ENCODE results near the gene C1QBP.
"Not testable (repeated sequence)": the region's sequence is repeated elsewhere in the genome, so short reads cannot be mapped to it uniquely, and the experiment has no call there.

C1QBP gene

DNA sequence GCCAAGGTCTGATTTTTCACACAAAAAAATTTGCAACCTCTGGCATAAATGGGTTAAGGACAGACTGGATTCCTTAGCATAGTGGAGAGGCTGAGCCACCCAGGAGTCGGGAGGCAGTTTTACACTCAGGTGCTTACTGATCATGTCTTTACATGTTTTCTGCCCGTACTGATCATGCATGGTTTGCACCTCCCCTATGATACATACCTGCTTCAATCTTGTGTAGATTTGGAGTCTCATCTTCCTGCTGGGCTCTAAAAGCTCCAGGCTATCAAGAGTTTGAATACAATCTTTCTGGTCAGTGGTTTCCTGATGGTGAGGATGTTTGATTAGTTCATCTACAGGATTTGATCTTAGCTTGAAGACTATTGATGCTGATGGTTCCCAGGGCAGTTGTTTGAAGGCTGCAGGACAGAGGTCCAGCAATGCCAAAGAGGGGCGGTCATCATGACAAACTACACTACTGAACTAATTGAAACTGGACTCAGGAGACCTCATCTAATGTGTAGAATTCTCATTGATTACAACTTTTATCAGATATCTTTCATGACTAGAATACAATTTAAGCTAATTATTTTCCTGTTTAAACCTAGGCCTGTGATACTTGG, 6.9 kb downstream of the C1QBP start:
- no peak for DNase-seq

DNA sequence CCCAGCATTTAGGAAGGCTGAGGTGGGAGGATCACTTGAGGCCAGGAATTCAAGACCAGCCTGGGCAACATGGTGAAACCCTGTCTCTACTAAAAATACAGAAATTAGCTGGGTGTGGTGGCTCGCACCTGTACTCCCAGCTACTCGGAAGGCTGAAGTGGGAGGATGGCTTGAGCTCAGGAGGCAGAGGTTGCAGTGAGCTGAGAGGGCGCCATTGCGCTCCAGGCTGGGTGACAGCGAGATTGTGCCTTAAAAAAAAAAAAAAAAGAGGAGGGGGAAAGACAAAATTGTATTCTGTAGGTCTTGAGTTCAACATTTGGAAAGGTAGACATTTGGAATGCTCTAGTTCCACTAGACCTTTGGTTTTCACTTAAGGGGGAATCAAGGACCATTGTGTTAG, 7.7 kb downstream of the C1QBP start:
- not testable (repeated sequence) for DNase-seq

DNA sequence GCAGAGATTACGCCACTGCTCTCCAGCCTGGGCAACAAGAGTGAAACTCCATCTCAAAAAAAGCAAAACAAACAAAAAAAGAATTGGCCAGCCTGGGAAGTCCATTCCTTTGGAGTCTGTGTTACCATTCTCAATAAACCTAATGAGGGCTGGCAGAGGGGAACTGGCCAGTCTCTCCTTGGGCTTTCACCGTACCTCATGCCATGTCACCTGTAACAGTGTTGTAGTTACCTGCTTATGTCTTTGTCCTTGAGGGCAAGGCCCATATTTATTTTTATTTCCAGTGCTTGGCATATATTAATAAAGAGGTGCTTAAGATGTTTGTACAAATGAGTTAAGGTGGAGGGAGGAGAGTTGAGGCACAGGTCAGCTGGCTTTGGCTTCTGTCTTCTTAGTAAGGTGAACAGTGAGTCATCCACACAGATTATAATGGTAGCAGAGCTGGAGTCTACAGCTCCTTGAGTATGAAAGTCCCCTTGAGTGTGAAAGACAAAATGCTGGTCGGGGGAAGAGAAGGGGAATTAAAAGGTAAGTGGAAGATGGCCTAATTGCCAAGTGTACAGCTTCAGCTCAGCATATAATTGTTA, 8.4 kb downstream of the C1QBP start:
- DNase-seq = no peak

DNA sequence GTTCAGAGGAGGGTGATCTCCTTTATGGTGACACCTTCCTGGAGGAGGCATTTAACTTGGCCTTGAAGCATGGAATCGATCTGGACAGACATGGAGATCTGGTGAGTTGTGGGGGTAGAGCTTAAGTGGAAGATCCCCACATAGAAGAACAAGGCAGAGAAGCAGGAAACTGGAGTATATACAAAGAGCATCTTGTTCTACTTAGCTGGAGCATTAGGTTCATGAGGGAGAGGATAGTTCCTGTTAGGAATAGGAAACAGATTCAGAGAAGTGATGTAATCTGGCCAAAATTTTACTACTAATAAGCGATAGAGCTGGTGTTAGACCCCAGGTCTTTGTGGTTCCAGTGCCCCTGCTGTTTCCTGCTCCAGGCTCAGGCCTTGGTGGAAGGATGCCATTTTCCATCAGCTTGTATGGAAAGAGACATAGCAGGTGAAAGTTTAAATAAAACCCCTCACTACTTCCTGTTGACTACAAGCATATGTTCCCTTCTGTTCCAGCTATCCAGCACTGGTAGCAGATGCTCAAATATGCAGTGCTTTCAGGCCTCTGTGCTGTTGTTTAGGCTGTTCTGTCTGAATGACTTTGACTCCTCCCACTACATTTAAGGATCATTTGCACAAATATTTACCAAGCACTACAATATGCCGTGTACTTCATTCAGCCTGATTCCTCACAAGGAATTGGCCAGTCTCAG, 9.6 kb downstream of the C1QBP start:
- no peak for DNase-seq

DNA sequence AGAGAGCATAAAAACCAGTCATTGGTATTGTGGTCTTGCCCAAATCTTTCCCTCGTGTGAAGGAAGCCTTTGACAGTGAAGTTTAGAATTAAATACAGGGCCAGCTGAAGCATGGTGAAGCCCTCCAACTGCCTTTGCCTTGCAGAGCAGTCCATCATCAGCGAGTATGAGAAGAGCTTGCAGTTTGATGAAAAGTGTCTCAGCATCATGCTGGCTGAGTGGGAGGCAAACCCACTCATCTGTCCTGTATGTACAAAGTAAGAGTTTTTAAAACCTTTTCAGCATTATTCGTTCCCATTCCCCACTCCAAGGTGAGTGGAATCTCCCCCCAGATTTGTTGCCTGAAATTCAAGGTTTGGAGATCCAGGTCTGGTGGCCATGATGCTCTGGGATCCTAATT, 13.1 kb downstream of the C1QBP start:
- DNase-seq = no peak

DNA sequence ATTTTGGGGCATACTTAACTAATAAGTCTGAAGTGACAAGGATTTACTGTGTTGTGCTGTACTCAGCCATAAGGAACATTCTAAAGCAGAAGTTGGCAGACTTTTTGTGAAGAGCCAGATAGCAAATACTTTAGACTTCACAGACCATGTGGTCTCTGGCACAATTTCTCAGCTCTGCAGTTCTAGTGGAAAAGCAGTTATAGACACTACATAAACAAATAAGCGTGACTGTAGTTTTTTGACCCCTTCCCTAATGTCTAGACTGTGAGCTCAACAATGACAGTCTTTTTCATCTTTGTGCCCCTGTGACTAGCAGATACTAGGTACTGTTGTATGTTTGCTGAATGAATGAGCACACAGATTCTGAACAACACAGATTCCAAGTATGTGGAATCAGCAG, 14.0 kb downstream of the C1QBP start:
- DNase-seq = no peak

DNA sequence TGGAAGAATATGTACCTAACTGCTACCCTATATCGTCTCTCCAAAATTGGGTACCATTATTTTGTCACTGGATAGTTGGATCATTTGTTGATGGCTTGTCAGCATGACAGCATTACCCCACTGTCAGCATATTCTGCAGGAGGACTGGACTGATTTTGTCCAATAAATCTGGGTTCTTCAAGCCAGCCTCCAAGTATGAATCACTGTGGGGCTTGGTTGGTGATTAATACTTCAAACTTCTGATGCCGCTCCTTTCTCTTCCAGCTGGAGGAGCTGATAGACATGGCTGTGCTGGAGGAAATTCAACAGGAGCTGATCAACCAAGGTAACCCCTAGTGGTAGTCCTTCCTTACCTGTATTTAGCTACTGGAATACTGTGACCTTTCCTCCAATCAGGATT, 16.4 kb downstream of the C1QBP start:
- DNase-seq = no peak

DNA sequence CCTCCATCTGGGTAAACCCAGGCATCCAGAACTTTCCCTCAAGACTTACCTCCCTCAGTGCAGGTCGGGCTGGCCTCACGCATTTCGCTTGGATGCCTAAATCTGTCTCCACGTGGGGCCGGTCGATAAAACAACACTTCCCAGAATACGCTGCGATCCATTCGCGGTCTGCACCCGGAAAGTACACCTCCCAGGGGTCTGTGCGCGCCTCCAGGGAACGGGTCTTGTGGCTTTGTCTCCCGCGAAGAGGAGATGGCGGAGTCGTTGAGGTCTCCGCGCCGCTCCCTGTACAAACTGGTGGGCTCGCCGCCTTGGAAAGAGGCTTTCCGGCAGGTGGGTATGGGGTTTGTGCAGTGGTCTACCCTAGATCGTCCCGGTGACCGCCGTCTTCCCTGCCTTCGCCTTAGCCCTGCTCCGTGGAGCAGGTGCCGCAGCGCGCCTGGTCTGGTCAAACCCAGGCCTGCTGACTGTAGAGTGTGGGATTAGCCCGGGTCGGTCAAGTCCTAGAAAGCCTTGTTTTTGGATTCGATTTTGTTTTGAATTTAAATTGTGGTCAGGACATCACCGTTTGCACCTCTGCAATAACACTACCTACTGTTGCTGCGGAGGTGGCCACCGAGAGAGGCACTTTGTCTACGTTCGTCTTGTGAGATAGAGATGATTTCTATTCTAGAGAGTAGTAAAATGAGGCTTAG, 18.8 kb downstream of the C1QBP start, which contains the start of gene RPAIN:
Gene RPAIN, plus strand, starts transcription at position 224 of the 695 bp plus-strand sequence. Its CDS starts 29 bp downstream, at position 253.
- DNase-seq = peak; percentile 90

DNA sequence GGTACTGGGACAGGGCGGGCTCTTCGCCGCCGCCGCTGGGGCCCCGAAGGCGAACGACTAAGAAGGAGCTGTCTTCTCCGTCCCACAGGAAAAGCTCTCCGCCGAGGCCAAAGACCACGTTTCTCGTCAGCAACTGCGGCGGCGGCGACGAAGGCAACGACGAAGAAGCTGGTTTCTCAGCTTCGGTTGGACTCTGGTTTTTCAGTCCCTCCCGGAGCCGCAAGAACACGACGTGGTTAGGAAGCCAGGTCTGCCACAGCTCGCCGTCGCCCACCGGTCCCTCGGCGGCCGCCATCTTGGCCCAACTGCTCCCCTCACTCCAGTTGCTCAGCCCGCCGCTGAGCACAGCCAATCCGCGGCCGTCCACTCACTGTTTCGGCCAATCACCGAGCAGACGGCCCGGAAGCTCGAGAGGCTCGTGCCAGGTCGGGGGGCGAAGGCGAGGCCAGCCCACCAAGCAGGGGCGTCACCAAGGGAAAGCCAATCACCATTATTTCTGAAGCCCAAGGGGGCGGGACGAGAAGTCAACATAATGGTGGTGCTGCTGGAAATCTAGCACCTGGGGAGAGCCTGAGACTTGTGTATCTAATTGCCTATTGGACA, 19.5 kb downstream of the C1QBP start, which contains the start of gene NUP88:
Gene NUP88, minus strand, starts transcription at position 307 of the 603 bp plus-strand sequence. Its CDS starts 12 bp downstream, at position 295.
- peak; percentile 98 for DNase-seq

DNA sequence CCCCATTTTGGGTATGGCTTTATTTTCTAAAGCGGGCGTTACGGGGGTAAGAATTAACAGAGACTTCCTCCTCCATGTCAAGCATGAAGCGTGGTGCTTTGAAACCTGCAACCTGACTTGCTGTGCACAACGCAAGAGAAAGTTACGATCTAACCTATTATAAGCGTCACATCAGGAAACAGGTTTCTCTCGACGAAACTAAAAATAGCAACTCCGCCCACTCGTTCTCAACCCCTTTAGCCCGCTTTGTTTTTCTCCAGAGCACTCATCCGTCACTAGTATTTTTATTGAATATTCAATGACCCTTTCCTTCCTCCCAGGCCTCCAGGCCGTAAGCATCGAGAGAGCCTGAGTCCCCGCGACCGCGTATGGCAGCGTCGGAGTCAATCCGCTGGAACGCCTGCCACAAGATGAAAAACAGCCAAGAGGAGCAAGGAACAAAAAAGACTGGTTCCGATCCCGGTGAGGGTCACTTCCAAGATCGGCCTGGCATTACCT, 20.0 kb downstream of the C1QBP start:
- peak; percentile 82 for DNase-seq

DNA sequence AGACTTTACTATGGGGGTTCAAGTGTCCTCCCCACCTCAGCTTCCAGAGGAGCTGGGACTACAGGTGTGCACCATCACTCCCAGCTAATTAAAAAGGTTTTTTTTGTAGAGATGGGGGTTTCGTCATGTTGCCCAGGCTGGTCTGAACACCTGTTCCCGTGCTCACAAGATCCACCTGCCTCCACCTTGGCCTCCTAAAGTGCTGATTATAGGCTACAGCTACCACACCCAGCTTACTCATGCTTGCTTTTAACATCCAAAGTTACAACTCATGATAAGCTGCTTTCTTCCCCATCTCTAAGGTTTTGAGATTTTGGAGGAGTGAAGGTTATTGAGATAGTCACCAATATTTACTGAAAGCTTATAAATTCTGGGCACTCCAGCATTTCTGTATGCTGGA, 22.1 kb downstream of the C1QBP start:
- no peak for DNase-seq

DNA sequence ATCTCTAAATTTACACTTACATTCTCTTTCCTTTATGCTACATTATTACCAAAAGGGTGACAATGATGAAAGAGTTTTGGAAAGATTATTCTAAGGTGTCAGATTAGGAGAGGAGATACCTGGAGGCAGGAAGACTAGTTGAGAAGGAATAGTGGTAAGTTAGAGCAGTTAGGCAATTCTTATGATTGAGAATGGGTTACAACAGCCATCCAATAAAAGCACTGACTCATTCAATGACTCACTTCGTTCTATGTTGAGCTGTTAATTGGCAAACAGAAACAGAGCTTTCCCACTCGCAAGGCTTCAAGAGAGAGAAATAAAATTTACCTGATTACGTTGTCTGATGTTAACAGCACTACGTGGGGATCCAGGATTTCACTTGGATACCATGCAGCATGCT, 25.3 kb downstream of the C1QBP start:
- peak; percentile 43 for DNase-seq

DNA sequence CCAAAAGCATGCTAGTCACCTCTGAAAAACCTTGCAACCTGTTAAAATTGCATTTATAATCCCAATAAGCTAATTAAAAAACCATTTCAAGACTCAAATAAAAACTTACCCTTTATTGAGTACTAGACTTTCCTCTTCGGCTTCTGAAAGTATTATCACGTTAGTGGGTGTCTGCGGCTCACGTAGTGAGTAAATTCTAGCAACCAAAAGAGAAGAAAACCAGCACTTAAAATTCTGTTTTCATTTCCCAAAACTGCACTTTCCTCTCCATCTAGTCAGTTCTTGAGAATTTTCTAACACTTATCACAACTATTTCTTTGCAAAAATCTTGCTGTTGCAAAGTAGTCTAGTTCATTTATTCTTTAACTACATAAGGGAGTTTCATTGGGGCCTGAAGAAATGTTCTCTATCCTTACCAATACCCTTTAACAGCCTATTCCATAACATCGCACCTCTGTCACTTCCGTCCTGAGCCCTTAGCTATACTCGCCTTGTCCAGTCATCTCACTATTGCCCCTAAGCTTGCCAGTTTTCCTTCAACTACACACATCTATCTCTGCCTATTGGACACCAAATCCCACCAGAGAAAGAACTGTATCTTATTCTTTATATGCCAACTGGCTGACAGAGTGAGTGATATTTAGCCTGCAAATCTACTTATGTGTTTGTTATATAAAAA, 28.2 kb downstream of the C1QBP start:
- no peak for DNase-seq

DNA sequence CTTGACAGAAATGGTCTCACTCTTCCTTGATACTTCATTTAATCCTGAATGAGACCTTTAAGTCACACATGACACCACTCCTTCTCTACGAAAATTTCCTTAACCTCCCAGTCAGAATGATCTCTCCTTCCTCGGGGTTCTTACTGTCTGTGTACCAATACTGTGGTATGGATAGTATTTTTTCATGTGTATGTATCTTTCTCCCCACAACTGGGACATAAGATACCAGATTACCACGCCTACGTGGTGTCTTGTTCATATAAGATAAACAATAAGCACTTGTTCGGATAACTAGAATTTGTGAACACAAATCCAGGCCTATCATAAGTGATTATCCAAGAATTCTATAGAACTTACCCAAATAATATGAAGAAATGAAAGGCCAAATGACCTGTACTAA, 30.8 kb downstream of the C1QBP start:
- DNase-seq = no peak

DNA sequence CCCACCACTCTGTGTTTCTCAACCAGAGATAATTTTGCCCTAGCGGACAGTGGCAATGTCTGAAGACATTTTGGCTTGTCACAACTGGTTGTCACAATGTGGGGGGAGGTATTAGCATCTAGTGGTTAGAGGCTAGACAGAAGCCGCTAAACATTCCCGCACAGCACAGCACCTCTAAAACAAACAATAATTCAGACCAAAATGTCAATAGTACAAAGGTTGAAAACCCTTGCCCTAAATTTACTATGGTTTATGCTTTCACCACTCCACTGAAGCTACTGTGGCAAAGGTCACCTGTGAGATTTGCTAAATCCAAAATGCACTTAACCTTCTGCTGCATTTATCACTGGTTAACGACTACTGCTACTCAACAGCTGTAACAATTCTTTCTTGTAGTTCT, 33.6 kb downstream of the C1QBP start:
- DNase-seq = no peak

DNA sequence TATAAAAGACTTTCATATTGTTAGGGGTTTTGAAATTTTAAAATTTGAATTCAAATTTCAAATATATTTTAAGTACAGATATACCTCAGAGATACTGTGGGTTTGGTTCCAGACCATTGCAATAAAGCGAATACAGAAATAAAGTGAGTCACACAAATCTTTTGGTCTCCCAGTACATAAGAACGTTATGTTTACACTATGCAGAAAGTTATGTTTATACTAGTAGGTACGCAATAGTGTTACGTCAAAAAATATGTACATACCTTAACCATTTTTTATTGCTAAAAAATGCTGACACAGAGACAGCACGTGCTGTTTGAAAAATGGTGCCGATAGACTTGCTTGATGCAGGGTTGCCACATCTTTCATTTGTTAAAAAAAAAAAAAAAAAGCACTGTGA, 39.2 kb downstream of the C1QBP start:
- DNase-seq = no peak

DNA sequence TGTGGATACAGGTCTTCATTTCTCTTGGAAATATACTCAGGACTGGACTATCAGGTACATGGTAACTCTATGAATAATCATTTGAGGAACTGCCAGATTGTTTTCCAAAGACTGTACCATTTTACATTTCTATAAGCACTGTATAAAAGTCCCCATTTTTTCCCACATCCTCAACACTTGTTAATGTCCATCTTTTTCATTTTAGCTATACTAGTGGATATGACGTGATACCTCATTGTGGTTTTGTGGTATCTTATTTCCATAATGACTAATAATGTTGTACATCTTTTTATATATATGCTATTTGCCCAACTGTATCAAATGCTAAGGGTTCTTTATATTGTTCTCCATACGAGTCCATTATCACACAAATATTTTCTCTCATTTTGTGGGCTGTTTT, 42.3 kb downstream of the C1QBP start:
- peak; percentile 23 for DNase-seq

DNA sequence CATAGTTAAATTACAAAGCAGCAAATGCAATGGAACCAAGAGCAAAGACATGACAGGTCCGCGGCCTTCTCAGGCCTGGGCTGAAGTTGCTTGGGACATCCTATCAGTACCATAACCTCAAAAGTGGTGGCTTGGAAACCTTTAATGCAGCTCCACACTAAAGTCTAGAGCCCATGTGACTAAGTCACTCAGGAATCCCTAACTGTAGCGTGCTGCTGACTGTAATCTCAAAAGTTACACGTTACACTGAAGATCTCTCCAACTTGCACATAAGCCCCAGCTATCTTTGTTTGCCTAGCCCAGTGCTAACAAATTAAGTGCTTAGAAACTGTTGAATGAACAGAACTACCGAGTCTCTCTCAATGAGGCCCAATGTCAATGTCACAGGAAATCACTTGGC, 47.3 kb downstream of the C1QBP start:
- no peak for DNase-seq
